ENCODE measurements around the gene ELOVL5.

DNA sequence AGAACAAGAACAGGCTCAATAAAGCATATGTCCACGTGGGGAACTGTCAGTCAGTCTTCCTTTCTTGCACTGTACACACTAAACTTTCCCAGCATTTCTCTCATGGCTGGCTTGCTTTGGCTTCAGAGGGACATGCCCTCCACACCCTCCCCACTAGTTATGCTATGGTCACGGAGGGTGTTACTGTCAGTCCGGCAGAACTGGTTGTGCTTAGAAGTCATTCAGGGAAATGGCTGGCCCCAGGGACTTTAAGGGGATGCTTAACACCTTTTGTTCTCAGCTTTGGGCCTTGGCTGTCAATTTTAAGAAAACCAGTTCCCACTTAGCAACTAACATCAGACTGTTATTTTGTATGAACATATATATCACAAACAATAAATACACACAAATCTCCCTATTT lies 55.1 kb downstream of the ELOVL5 start:
- TF ChIP-seq SIN3A (IDR thresholded peaks at IDR 0.05; ENCODE audit: borderline replicate concordance, insufficient read depth, low read length) (no peak), POLR2AphosphoS5 (IDR thresholded peaks at IDR 0.05; ENCODE audit: low read depth, low read length) (no peak), REST (IDR thresholded peaks at IDR 0.05; ENCODE audit: insufficient read depth in 1 of 2, low read depth in 2 of 2, low read length in 2 of 2) (no peak)
